ENCODE data around the gene A4GNT.

A4GNT gene

GRCh38 chr3:138081371-138082084 lies 50.7 kb downstream of the A4GNT start:
- Histone ChIP-seq H3K9ac (ENCODE audit: low read length) (peak overlapping the region; percentile 41), H3K79me1 (replicated peaks; ENCODE audit: low read length, poor library complexity, severe bottlenecking) (peaks cover 12% of the 10 kb centered on the region), H3K9me3 (ENCODE audit: control insufficient read depth, low read length) (no peaks in the 10 kb centered on the region), H3K18ac (ENCODE audit: low read depth in 1 of 2, low read length in 2 of 2) (no peak overlapping the region), H2AK5ac (ENCODE audit: low read length, severe bottlenecking) (peak overlapping the region; percentile 92), H3K4me2 (ENCODE audit: low read length, poor library complexity, severe bottlenecking) (peak overlapping the region; percentile 5), H3K23ac (ENCODE audit: low read length in 2 of 2) (no peak overlapping the region), H3K27me3 (ENCODE audit: control insufficient read depth in 1 of 2, insufficient read depth in 1 of 2, low read length in 2 of 2) (no peaks in the 10 kb centered on the region), H3K4me3 (ENCODE audit: insufficient read depth in 1 of 2, low read depth in 1 of 2, low read length in 2 of 2) (peak overlapping the region in 1 of 2 experiments; percentile 68), H3K27ac (ENCODE audit: low read length, poor library complexity, severe bottlenecking) (peak overlapping the region; percentile 93), H3K4ac (ENCODE audit: low read depth in 1 of 2, low read length in 2 of 2) (no peak overlapping the region), H2AFZ (ENCODE audit: low read depth, low read length) (no peak overlapping the region), H4K91ac (ENCODE audit: low read length) (no peak overlapping the region), H2BK12ac (ENCODE audit: low read length in 2 of 2) (peak overlapping the region in 1 of 2 experiments; percentile 12), H2BK15ac (ENCODE audit: low read depth, poor library complexity, severe bottlenecking) (no peak overlapping the region), H3K36me3 (ENCODE audit: control insufficient read depth in 1 of 2, insufficient read depth in 2 of 2, low read depth in 1 of 2, low read length in 2 of 2) (peaks cover 25 to 40% of the 10 kb centered on the region in 2 experiments), H3K14ac (ENCODE audit: low read length in 2 of 2) (no peak overlapping the region), H2BK5ac (ENCODE audit: low read depth, low read length, poor library complexity, severe bottlenecking) (peak overlapping the region; percentile 49), H4K8ac (ENCODE audit: low read length) (no peak overlapping the region), H2BK120ac (ENCODE audit: low read depth, low read length) (no peak overlapping the region), H3K4me1 (ENCODE audit: control insufficient read depth, insufficient read depth, low read depth, low read length) (peaks cover 41% of the 10 kb centered on the region)
- WGBS = 81% methylated on average over 5 of the region's 5 CpGs
- peak; percentile 60 for DNase-seq

- 89% methylated on average over 5 of the region's 5 CpGs for WGBS
- no peaks in the 10 kb centered on the region for H3K27me3 ChIP-seq (ENCODE audit: control insufficient read depth in 1 of 2, insufficient read depth in 1 of 2, low read length in 2 of 2)
Measured at GRCh38 chr3:138079901-138080300, 52.3 kb downstream of the A4GNT start.

GRCh38 chr3:138078901-138079344 lies 53.3 kb downstream of the A4GNT start:
- no CpG with 5 or more reads among the region's 1 CpG for WGBS

More at GRCh38 chr3:138079901-138080300, 52.3 kb downstream of the A4GNT start:
- no peak overlapping the region for H3K23ac ChIP-seq (ENCODE audit: low read length in 2 of 2)
- no peak overlapping the region for H3K4me3 ChIP-seq (ENCODE audit: insufficient read depth in 1 of 2, low read depth in 1 of 2, low read length in 2 of 2)
- no peak overlapping the region for H2AFZ ChIP-seq (ENCODE audit: low read depth, low read length)
- peak overlapping the region; percentile 93 for H3K27ac ChIP-seq (ENCODE audit: low read length, poor library complexity, severe bottlenecking)
- H2BK15ac ChIP-seq (ENCODE audit: low read depth, poor library complexity, severe bottlenecking) = no peak overlapping the region
- H3K9ac ChIP-seq (ENCODE audit: low read length) = no peak overlapping the region
- no peak overlapping the region for H2BK12ac ChIP-seq (ENCODE audit: low read length in 2 of 2)
- H3K79me1 ChIP-seq (replicated peaks; ENCODE audit: low read length, poor library complexity, severe bottlenecking) = peaks cover 14% of the 10 kb centered on the region
- H3K4me1 ChIP-seq (ENCODE audit: control insufficient read depth, insufficient read depth, low read depth, low read length) = peaks cover 41% of the 10 kb centered on the region
- H2AK5ac ChIP-seq (ENCODE audit: low read length, severe bottlenecking) = peak overlapping the region; percentile 86
- no peaks in the 10 kb centered on the region for H3K9me3 ChIP-seq (ENCODE audit: control insufficient read depth, low read length)
- no peak for DNase-seq
- H2BK5ac ChIP-seq (ENCODE audit: low read depth, low read length, poor library complexity, severe bottlenecking) = no peak overlapping the region
- H3K18ac ChIP-seq (ENCODE audit: low read depth in 1 of 2, low read length in 2 of 2) = no peak overlapping the region
- no peak overlapping the region for H2BK120ac ChIP-seq (ENCODE audit: low read depth, low read length)
- peaks cover 26 to 44% of the 10 kb centered on the region in 2 experiments for H3K36me3 ChIP-seq (ENCODE audit: control insufficient read depth in 1 of 2, insufficient read depth in 2 of 2, low read depth in 1 of 2, low read length in 2 of 2)
- H3K4ac ChIP-seq (ENCODE audit: low read depth in 1 of 2, low read length in 2 of 2) = no peak overlapping the region
- H4K8ac ChIP-seq (ENCODE audit: low read length) = no peak overlapping the region
- no peak overlapping the region for H3K4me2 ChIP-seq (ENCODE audit: low read length, poor library complexity, severe bottlenecking)
- no peak overlapping the region for H4K91ac ChIP-seq (ENCODE audit: low read length)
- no peak overlapping the region for H3K14ac ChIP-seq (ENCODE audit: low read length in 2 of 2)

GRCh38 chr3:138078096-138078495 lies 54.1 kb downstream of the A4GNT start:
- H3K79me1 ChIP-seq (replicated peaks; ENCODE audit: low read length, poor library complexity, severe bottlenecking) = peaks cover 15% of the 10 kb centered on the region
- peak overlapping the region; percentile 93 for H3K27ac ChIP-seq (ENCODE audit: low read length, poor library complexity, severe bottlenecking)
- peaks cover 35% of the 10 kb centered on the region for H3K4me1 ChIP-seq (ENCODE audit: control insufficient read depth, insufficient read depth, low read depth, low read length)
- H2BK120ac ChIP-seq (ENCODE audit: low read depth, low read length) = no peak overlapping the region
- no peak overlapping the region for H3K14ac ChIP-seq (ENCODE audit: low read length in 2 of 2)
- no peak overlapping the region for H3K4me2 ChIP-seq (ENCODE audit: low read length, poor library complexity, severe bottlenecking)
- H3K9me3 ChIP-seq (ENCODE audit: control insufficient read depth, low read length) = no peaks in the 10 kb centered on the region
- H3K4me3 ChIP-seq (ENCODE audit: insufficient read depth in 1 of 2, low read depth in 1 of 2, low read length in 2 of 2) = no peak overlapping the region
- no peak overlapping the region for H2BK15ac ChIP-seq (ENCODE audit: low read depth, poor library complexity, severe bottlenecking)
- no peak overlapping the region for H3K9ac ChIP-seq (ENCODE audit: low read length)
- WGBS = 92% methylated on average over 4 of the region's 4 CpGs
- H3K18ac ChIP-seq (ENCODE audit: low read depth in 1 of 2, low read length in 2 of 2) = no peak overlapping the region
- H2AK5ac ChIP-seq (ENCODE audit: low read length, severe bottlenecking) = peak overlapping the region; percentile 3
- DNase-seq = no peak
- H2BK5ac ChIP-seq (ENCODE audit: low read depth, low read length, poor library complexity, severe bottlenecking) = no peak overlapping the region
- H3K36me3 ChIP-seq (ENCODE audit: control insufficient read depth in 1 of 2, insufficient read depth in 2 of 2, low read depth in 1 of 2, low read length in 2 of 2) = peaks cover 18 to 27% of the 10 kb centered on the region in 2 experiments
- no peak overlapping the region for H2BK12ac ChIP-seq (ENCODE audit: low read length in 2 of 2)
- H3K23ac ChIP-seq (ENCODE audit: low read length in 2 of 2) = no peak overlapping the region
- H3K27me3 ChIP-seq (ENCODE audit: control insufficient read depth in 1 of 2, insufficient read depth in 1 of 2, low read length in 2 of 2) = no peaks in the 10 kb centered on the region
- no peak overlapping the region for H4K8ac ChIP-seq (ENCODE audit: low read length)
- no peak overlapping the region for H3K4ac ChIP-seq (ENCODE audit: low read depth in 1 of 2, low read length in 2 of 2)
- H4K91ac ChIP-seq (ENCODE audit: low read length) = no peak overlapping the region
- H2AFZ ChIP-seq (ENCODE audit: low read depth, low read length) = no peak overlapping the region

More at GRCh38 chr3:138078901-138079344, 53.3 kb downstream of the A4GNT start:
- Histone ChIP-seq H2AFZ (ENCODE audit: low read depth, low read length) (no peak overlapping the region), H3K18ac (ENCODE audit: low read depth in 1 of 2, low read length in 2 of 2) (no peak overlapping the region), H3K9ac (ENCODE audit: low read length) (peak overlapping the region; percentile 15), H3K9me3 (ENCODE audit: control insufficient read depth, low read length) (no peaks in the 10 kb centered on the region), H2BK15ac (ENCODE audit: low read depth, poor library complexity, severe bottlenecking) (no peak overlapping the region), H3K36me3 (ENCODE audit: control insufficient read depth in 1 of 2, insufficient read depth in 2 of 2, low read depth in 1 of 2, low read length in 2 of 2) (peaks cover 23 to 35% of the 10 kb centered on the region in 2 experiments), H3K4me1 (ENCODE audit: control insufficient read depth, insufficient read depth, low read depth, low read length) (peaks cover 39% of the 10 kb centered on the region), H3K4me3 (ENCODE audit: insufficient read depth in 1 of 2, low read depth in 1 of 2, low read length in 2 of 2) (no peak overlapping the region), H3K4me2 (ENCODE audit: low read length, poor library complexity, severe bottlenecking) (no peak overlapping the region), H3K27ac (ENCODE audit: low read length, poor library complexity, severe bottlenecking) (peak overlapping the region; percentile 93), H3K23ac (ENCODE audit: low read length in 2 of 2) (no peak overlapping the region), H3K14ac (ENCODE audit: low read length in 2 of 2) (no peak overlapping the region), H3K79me1 (replicated peaks; ENCODE audit: low read length, poor library complexity, severe bottlenecking) (peaks cover 14% of the 10 kb centered on the region), H3K27me3 (ENCODE audit: control insufficient read depth in 1 of 2, insufficient read depth in 1 of 2, low read length in 2 of 2) (no peaks in the 10 kb centered on the region), H2BK12ac (ENCODE audit: low read length in 2 of 2) (no peak overlapping the region), H2BK5ac (ENCODE audit: low read depth, low read length, poor library complexity, severe bottlenecking) (peak overlapping the region; percentile 54), H4K8ac (ENCODE audit: low read length) (no peak overlapping the region), H2BK120ac (ENCODE audit: low read depth, low read length) (no peak overlapping the region), H4K91ac (ENCODE audit: low read length) (no peak overlapping the region), H3K4ac (ENCODE audit: low read depth in 1 of 2, low read length in 2 of 2) (no peak overlapping the region), H2AK5ac (ENCODE audit: low read length, severe bottlenecking) (peak overlapping the region; percentile 75)
- DNase-seq = peak; percentile 87

Measured in mesenchymal stem cell (in vitro differentiated cells and primary cell).